ENCODE data around the gene RIT2.

RIT2 gene

DNA sequence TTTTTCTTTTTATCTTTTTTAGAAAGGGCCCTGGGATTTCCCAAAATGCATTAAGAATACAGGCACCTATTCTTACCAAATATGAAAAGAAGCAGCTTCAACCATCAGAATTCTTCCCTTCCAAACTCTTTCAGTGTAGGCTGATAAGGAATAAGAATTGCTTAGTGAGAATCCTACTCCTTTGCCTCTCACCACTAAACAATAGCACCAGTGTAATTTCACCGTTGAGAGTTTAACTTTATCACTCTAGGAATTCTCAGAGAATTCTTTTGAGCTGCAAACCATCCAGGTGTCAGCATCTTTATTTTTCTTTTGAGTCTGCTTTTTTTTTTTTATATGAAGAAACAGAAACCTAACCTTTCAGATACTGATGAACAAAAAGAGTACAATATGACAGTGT, 194.9 kb downstream of the RIT2 start:
- no peak for DNase-seq

DNA sequence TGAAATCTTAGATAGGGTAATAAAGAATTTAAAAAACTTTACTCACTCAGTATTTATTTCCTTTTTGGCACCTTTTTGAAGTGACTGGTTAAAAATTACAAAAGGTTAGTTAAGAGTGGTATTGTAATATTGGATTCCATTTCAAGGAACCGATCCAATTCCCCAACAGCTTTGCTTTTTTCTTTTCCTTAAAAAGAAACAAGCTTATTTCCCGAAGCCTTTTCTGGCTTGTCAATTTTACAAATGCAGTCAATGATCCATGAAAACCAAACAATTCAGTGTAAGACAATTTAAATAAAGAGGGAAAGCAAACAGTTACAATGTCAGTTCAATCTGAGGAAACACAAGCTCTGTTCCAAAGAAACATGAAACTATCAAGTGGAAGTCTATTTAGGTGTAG, 200.2 kb downstream of the RIT2 start:
- no peak for DNase-seq

DNA sequence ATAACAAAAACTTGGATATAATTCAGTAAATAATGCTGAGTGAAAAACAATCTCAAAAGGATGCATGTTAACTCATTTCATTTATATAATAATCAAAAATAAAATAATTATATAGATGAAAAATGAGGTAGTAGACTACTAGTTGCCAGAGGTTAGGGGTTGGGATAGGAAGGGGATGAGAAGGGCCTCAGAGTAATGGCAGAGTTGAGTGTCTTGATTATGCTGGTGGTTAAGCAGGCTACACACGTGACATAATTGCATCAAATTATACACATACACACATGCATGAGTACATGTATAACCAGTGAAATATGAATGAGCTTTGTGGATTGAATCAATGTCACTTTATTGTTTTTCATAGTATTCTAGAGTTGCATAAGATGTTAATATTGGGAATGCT, 201.0 kb downstream of the RIT2 start:
- DNase-seq: no peak

DNA sequence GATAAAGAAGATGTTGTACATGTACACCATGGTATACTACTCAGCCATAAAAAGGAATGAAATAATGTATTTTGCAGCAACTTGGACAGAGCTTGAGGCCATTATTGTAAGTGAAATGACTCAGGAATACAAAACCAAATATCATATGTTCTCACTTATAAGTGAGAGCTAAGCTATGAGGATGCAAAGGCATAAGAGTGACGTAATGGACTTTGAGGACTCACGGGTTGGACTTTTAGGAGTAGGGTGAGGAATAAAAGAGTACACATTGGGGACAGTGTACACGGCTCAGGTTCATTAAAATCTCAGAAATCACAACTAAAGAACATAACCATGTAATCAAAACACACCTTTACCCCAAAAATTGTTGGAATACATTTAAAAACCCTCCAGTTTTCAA, 206.4 kb downstream of the RIT2 start:
- no peak for DNase-seq

DNA sequence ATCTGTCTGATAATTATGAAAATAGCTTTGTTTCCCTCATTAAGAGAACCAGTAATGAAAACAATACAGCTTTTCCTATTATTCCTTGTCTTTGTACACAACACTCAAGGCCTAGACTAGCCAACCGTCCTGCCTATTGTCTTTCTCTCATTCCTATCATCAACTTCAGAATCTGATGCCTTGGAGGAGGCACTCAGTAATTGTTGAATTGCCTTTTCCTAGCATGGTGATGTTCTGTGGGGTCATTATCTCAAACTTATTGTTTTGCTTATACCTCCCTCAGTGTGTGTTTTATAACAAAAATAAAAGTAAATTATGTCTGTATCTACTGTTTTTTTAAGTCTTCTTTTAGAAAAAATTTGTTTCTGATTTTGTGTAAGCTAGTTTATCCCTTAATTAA, 208.7 kb downstream of the RIT2 start:
- DNase-seq: no peak

DNA sequence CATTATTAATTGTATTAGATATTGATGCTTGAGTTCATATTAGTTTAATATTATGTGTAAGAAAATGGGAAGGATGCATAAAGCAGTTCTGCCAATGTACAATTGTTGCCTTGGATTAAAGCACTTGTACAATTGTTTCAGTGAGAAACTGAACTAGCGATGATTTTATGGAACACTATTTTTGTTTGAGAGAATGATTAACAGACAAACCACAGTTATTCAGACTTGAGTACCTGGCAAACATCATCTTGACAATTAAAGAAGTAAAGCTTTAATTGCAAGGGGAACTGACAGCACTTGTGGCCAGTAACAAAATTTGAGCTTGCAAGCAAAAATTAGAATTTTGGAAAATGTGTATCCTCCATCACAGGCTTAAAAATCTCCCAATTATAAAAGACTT, 214.3 kb downstream of the RIT2 start:
- DNase-seq: no peak

DNA sequence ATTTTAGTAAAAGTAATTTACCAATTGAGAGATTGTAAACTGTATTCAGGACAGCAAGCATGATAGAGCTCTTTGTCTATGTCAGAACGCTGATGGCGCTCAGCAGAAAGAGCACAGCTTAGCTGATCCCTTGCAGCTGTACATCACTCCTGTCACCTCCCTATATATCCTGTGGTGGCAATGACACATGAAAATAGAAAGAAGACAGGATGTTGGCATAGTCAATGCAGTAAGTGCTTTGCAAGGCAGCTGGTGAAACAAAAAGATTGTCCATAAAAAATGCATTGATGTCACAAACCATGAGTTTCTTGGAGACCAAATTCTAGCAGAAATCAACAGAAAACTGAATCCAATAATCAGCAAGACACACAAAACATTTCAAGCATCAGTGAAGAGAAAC, 221.5 kb downstream of the RIT2 start:
- DNase-seq: no peak

DNA sequence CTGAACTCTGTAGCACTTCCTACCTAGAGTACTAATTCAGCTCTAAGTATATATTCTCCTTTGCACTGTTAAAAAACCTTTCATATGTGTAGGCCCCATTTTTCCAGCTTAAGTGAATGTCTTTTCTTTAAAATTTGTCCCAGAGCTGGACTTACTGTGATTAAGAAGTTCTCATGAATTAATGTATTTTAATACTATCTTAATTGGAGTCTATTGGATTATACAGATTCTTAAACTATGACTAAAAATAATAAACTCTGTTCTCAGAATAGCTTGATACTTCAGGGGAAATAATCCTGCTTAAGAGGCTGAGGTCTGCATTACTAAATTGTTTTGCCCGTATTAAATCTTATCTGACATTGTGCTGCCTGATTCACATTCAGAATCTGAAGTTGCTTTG, 223.3 kb downstream of the RIT2 start:
- DNase-seq: no peak

DNA sequence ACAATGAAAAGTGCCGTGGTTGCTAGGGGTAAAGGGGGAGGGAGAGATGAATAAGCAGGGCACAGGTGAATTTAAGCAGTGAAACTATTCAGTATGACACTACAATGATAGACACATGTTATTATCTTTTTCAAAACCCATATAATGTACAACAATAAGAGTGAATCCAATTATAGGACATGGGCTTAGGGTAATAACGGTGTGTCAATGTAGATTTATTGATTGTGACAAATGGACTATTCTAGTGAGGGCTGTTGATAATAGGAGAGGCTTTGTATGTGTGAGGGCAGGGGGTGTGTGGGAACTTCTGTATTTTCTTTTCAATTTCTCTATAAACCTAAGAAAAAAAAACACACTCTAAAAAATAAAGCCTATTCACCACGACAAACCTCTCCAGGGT, 223.8 kb downstream of the RIT2 start:
- DNase-seq: no peak

DNA sequence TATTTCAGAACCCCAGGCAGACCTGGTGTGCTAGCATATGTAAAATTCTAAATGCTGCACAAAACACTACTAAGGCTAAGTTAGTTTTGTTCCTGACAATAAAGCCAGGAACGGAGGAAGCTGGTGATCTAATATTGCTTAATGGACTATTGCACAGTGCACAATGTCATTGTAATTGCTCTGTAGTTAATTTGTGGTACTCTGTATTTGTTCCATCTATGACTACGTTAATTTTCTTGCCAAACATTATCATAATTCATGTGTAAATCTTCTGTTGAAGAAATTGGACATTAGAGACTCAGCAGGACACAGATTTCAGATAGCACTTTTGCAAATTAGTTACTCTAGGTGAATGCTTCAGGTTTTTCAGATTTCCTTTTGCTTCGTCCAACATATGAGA, 232.3 kb downstream of the RIT2 start:
- no peak for DNase-seq

DNA sequence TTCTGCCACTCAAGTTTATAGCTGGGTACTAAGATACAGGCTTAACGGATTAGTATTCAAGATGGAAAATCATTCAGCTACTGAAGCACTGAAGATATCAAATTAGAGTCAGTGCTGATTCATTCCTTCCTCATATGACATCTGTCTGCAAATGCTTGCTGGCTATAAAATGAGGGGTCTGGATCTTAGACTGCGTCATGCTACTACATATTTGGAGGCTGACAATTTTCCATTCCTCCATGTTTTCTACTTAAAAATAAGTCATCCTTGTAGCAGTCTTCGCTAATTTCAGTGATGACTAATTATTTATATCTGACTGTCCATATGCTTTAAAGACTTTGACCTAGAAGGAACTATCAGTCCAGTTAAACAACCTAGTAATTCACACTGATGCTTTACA, 233.4 kb downstream of the RIT2 start:
- DNase-seq: no peak

DNA sequence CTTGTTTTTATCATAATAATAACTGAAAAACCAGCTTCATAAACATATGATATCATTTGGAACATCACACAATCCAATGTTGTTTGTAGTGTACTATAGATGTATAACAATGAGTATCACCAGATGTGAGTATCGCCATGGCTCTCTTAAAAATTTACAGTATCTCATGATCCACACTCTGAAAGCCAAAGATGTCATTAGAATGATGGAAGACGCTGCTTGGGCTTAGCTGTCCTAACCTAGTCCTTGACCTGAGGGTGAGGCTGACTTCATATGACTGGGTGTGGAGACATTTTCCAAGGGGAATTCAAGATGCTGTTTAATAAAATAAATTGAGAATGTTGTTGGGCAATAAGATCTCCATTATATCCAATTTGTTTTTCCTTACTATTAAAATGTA, 242.6 kb downstream of the RIT2 start:
- no peak for DNase-seq

DNA sequence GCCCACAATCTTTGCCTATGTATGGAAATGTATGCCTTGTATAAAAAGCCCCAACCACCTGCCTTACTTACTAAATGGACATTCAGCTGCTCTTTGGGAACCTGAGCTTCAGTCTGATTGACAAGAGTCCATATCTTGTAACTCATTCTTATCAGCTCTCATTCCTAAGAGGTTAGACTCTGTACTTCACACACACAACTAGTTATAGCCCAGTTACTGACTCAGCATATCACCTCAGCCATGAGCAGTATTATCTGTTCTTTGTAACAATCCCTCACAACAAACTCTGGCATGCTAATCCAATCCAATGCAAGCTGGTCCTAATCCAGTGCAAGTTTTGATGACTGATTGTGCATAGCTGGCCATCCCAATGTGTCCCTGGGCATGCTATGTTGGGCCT, 250.6 kb downstream of the RIT2 start:
- DNase-seq: no peak

DNA sequence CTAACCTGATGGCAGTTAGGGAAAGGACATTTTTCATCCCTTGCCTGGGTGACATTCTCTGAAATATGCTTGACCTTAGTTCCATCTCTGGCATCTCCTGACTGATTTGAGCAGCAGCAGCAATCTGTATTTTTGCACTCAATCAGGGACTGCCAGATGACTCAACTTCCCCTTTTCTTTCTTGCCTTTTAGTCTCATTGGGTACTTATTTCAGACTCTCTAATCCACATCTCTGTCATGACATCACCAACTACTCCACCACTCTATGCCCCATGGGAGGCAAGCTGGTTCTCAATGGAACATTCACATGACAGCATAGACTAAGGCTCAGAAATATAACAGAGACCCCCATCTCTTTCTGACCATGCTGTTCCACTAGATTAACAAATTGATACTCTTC, 254.2 kb downstream of the RIT2 start:
- no peak for DNase-seq

DNA sequence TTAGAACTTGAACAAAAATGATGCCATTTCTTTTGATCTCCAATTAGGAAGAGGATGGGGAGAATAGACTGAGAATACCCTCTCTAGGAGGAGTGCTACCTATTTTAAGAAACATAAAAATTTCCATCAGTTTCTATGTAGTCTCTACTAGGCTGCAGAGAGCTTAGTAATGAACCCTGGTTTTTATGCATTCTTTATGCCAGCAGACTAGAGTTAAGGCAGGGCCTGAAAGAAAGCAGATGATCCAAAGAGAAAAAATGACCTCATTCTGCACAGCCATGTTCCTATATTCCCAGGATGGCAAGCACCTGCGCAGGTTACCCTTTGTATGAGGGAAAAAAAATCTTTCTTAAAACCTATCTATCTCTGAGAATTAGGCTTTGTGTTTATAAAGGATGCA, 254.9 kb downstream of the RIT2 start:
- no peak for DNase-seq

DNA sequence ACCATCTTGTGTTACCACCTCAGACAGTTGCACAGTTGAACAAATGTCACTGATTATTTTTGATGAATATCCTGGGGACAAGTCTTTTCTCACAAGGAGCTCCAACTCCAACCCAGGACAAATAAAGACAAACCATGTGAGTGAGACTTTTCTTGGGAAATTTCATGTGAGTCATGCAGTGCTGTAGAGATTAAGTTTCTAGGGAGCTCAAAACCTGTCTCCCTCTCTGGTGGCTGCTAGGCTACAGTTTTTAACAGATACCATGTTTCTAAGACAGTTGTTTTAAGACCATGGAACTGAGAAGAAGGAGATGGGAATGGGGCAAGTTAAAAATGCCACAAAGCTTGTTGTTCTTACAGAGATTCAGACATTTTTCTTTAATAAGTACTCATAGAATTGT, 255.5 kb downstream of the RIT2 start:
- DNase-seq: no peak

DNA sequence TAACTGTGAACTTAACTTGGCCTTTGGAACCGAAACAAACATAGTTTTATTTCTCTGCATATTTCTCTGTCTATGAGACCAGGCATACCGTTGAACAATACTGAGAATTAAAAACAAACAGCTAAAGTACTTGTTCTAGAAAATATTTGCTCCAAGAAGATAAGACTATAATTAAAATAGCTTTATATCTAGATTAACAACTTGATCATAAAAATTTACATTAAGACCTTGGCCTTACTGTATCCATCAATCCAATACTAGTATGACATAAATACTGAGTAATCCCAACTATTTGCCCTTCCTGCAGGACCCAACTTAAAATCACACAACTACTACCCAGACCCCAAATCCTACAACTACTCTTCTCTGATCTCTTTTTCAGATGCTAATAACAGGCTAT, 260.9 kb downstream of the RIT2 start:
- DNase-seq: no peak

DNA sequence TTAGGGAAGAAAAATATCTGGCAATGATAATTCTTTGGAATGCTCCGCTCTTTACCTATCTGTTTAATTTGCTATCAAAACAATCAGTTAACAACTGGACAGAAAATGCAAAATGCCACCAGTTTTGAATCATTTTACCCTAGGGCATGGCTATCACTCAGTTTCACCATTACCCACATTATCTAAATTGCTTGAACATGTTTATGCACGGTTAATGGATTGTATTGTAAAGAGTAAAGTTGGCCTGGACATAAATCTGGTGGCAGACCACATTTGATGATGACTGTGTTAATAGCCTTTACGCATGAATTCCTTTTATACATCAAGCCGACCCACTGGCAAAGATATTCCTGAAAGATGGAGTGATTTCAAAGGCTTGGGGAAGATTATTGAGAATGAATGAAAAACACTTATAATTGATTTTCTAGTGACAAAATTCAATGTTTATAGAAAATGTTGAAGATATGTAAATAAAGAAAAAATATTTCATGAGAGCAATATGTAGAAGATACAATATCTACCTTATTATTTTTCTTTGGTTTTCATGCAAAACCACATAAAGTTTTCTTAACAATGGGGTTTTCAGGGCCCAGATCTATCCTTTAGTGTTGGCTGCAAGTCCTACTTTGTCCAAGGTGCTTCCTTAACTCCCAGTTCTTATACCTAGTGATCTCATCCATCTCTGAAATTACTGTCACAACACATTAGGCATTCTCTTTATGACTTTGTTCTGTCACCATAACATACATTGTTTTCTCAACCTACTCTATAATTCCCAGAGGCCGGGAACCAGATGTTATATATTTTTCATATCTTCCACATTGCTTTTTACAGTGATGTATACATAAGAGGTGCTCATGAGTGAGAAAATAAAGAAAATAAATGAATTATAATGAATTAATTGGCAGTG, 265.1 kb downstream of the RIT2 start:
- no peak for DNase-seq

DNA sequence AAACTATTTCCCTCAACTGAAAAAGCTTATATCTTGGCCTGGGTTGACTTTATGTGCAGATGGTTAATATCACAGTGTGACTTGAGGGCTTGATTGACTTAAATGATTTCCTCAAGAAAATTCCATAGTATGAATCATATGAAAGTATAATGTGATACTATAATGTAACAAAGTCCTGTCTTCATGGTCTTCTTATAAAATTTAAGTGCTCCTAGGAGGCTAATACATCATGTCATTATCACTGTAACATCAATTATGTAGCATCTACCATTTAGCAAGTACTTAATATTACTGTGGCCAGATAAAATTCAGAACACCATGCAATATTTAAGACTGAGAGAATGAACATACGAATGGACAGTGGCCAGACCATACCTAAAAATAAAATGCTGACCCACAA, 276.1 kb downstream of the RIT2 start:
- DNase-seq: no peak

DNA sequence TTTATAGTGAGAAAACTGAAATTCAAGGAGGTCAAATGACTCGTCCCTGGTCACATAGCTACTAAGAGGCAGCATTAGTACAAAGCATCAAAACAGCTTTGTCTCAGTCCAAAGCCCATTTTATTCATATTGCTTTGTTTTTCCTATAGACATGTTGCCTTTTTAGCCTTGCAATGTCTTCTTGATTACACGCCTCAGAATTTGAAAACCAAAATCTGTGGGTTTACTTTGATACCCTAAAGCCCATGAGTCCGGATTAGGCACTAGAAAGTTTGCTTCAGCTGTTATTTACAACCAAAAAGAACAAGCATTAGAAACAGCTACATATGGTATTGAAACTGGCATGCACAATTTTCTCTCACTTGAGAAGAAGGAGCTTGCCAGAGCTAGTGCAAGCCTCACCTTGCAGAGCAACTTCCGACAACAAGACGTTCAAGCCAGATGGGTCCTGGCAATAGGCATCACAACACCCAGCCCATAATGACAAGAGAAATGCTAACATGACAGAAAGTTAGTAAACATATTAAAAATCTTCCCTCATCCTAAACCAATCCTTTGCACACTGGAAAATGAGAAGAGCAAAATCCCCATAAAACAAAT, 276.8 kb downstream of the RIT2 start:
- no peak for DNase-seq

DNA sequence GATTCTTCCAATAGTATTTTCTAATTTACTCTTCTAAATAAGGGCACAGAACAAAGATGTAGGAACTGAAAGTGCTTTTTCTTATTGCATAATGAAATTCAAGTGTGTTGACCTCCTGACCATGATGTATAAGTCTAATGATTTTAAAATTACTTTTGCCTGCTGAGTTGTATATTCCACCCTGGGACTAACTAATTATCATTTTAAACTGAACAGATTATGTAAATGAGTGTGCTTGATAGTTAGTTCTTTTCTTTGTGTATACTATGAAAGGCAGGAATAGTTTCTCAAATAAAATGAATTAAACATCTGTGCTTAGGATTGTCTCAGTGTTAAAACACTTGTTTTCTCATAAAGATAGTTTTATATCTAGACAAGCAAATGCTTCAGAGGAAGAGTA, 284.5 kb downstream of the RIT2 start:
- no peak for DNase-seq

DNA sequence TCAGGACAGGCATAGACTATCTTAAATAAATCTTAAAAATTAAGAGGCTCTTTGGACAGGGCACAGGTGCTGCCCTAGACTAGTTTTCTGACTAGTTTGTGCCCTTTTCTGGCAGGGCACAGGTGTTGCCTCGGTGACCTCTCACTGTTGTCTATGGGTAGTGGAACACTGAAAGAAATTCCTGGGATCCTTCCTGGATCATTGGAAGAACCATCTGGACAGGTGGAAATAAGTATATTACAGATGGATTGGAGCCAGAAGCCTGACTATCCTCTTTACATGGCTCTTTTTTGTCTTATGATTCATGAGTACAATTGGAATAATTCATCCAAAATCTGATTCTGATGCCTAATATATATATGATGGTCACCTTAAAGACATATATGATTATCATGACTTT, 286.6 kb downstream of the RIT2 start:
- DNase-seq: no peak

DNA sequence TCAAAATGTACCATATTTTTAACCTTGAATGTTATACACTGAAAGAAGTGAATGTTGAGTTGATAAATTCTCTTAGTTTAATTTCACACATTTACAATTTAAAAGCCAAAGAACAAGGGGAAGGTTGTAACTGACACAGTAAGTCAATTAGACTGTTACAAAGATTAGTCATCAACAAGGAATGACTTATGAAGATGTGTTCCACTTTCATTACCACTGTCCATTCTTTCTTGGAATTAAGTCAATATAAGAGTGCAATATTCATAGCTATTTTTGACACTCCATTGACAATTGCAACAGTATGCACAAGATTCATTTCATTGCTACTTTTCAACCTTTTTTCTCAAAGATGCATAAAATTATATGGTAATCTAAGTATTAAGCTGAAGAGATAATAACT, 291.3 kb downstream of the RIT2 start:
- no peak for DNase-seq

DNA sequence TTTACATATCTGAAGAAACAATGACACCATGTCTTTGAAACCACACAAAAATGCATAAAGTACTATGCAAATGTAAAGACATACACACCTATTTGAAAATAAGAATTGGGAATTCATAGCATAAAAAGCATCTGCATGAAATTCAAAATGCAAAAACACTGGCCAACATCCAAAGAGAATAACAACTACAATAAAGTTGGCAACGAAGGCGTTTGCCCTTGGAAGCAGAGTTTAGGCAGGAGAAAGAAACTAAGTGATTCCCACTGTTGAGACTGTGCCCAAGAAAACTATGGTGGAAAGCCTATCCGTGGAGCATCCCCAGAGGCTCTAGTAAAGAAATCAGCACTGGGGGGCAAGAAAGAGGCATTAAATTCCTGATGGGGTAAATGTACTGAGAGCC, 292.8 kb downstream of the RIT2 start:
- DNase-seq: no peak

DNA sequence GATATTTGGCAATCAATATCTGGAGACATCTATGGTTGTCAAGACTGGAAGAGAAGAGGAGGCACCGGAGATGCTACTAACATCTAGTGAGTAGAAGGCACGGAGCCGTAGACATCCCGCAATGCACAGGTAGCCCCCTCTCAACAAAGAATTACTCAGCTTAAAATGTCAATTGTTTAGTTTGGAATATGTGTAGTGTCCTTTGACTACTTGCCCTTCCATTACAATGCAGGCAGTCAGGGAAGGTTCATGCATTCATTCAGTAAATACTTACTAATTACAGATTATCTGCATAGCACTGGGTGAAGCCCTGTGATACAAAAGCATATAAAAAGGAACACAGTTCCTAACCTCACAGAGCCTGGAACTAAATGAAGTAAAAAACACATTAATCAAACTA, 294.0 kb downstream of the RIT2 start:
- DNase-seq: no peak

Data from cortex of kidney (tissue), 1 donor.